GM04503 (cell line): ENCODE measurements around the gene ADH6.
"Not testable (repeated sequence)": the region's sequence is repeated elsewhere in the genome, so short reads cannot be mapped to it uniquely, and the experiment has no call there.

Experiments used
- DNase-seq: peaks from one replicate; pipeline ENCODE4 v3.0.0-alpha.2; 2012; ENCODE audit warnings: low read depth

ADH6 gene

DNA sequence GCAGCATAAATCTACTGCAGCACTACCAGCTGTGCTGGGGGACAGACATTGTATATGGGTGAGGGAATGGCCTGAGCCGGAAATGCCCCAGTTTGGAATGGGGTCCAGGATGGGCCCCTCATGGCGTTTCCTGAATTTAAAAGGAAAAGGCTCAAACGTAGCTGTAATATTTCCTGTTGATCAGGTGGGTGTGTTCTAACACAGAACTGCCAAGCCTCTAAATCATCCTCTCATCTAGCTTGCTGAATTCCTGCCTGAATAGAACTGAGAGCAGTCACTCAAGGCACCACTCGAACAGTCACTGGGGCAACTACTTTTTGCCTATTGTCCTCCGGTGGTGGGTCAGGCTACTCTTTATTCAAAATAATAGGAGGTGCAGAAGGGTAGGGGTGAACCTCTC lies 28.7 kb downstream of the ADH6 start:
- no peak for DNase-seq

DNA sequence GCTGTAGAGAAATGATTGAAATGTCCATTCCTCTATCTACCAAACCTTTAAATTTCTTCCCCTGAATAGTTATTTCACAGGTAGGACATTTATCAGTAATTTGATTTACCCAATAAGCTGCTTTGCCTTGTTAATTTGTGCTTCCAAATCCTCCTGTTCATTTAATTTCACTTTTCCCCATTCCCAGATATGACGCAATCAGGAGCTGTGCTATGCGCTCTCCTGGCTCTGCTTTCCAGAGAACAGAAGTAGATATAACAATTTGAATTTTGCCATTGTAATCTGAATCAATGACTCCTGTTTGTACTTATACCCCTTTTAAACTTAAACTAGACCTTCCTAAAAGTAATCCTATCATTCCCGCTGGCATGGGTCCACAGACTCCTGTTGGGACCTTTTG lies 29.1 kb downstream of the ADH6 start:
- not testable (repeated sequence) for DNase-seq

DNA sequence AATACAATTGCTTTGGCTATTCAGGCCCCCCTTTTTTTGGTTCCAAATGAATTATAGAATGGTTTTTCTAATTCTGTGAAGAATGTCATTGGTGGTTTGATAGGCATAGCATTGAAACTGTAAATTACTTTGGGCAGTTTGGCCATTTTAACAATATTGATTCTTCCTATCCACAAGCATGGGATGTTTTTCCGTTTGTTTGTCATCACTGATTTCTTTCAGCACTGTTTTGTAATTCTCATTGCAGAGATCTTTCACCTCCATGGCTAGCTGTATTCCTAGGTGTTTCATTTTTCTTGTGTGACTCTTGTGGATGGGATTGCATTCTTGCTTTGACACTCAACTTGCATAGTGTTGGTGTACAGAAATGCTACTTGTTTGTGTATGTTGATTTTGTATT lies 33.0 kb downstream of the ADH6 start:
- DNase-seq, result no peak

DNA sequence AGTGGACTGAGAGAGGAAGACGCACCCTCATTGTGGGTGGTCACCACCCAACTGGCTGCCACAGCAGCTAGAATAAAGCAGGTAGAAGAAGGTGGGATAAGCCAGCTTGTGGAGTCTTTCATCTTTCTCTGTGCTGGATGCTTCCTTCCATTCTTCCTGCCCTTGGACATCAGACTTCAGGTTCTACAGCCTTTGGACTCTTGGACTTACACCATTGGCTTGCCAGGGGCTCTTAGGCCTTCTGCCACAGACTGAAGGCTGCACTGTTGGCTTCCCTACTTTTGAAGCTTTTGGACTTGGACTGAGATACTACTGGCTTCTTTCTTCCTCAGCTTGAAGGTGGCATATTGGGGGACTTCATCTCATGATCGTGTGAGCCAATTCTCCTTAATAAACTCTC lies 33.5 kb downstream of the ADH6 start:
- DNase-seq, result no peak

DNA sequence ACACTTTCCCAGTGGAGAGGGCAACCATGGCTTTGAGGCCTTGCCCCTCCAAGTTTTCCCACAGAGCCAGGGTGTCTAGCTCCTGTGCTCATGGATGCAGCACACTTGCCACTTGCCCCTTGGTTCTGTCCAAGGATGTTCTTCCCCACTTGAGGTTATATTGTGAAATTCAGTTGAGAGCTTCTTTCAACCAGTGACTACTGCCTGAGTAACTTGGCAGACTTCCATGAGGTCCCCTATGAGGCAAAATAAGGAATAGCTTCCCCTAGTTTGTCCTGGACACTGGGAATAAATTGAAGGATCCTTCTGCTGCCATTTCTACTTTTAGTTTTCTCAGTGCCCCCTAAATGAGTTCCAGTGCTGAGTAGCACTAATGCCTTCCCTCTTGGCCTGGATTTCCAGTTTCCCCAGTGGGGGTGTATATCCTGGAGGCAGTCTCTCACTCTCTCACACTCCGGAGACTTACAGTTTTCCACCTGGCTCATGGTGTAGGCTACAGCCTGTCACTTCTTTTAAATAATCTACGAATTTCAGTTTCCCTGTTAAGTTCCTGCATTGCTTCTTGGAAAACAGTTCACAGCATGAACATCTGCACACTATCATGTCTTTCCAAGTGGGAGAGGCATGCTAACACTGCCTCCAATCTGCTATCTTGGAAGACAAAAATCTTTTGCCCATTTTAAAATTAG lies 38.5 kb downstream of the ADH6 start:
- peak; percentile 12 for DNase-seq

DNA sequence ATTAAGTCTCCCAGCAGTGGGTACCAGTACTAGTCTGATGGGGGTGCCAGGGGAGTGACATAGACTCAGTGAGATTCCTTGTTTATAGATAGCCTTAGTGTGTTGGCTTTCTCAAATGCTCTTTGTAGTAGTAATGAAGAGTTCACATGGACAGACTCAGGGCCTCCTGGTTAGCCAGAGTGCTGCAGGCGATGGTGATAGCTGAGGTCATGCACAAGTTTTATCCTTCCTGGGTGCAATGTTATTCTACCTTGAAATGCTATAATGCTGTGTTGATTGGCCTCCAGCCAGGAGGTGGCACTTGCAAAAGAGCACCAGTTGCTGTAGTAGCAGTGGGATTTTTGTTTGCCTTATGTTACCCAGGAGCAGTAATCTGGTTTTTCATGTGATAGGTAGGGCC lies 39.4 kb downstream of the ADH6 start:
- no peak for DNase-seq

DNA sequence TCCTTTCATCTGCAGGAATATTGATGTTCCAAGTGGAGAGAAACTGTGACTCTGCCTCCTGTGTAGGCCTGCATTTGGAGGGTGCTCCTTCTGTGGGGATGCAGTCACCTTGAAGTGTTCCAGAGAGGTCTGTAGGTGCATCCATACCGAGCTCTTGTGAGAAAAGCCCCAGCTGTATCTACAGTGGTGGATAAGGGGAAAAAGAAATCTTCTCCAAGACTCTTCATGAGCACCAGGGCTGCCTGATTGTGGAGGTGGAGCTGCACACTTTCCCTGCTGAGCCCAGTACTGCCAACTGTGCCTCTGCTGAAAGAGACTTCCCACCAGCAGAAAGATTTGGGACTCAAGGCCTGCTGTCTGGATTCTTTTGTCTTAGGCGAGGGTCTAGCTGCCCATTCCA lies 39.9 kb downstream of the ADH6 start:
- no peak for DNase-seq

DNA sequence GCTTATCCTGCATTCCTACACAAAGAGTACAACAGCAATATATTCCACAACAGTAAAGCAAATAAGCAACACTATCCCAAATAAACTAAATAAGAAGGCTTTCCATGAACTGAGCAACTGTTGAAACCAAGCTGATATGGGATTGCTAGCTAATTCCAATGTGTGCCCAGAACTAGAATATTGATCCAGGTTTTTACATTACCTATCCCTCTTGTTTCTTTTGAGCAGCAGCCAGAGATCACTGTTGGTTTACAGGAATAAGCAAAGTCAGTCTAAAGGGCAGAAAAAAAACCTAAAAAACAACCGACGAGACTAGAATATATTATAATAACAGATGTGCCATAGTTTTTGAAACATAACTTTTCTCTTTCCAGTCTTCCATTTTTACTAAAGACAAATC lies 52.5 kb downstream of the ADH6 start:
- DNase-seq, result no peak

DNA sequence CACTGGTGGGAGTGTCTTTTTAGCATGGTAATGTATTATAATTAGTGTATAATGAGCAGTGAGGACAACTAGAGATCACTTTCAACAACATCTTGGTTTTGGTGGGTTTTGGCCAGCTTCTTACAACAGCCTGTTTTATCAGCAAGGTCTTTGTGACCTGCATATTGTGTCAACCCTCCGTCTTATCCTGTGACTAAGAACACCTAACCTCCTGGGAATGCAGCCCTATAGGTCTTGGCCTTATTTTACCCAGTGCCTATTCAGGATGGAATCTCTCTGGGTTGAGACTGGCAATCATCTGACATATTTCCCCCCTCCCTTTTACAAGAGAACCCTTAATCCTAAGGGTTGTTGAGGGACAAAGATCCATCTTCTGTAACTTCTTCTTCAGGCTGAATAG lies 53.1 kb downstream of the ADH6 start:
- DNase-seq, result no peak

DNA sequence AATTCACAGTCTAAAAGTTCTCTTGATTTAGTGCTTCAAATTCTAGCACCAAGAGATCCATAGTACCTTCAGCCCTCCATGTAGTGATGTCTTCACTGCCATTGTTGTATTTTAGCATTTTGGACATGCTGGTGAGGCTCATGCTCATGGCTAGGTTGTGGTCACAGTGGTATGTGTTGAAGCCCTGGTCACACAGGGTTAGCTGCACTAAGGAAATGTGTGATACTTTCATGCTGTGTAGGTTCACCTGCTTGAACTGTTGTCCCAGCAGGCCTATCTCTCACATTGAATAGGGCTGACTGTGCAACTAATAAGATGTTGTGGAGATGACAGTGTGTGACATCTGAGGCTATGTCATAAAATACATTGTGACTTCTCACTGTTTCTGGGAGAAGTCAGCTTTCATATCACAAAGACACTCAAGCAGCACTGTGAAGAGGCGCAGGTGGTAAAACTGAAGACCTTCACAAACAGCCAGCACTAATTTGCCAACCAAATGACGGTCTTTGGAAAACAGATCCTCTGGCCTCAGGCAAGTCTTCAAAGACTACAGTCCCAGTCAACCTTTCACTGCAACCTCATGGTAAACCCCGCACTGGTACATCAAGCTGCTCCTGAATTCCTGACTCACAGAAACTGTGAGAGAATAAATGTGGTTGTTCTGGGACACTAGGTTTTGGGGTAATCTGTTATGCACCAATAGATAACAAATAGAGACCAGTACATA lies 57.5 kb downstream of the ADH6 start:
- no peak for DNase-seq

DNA sequence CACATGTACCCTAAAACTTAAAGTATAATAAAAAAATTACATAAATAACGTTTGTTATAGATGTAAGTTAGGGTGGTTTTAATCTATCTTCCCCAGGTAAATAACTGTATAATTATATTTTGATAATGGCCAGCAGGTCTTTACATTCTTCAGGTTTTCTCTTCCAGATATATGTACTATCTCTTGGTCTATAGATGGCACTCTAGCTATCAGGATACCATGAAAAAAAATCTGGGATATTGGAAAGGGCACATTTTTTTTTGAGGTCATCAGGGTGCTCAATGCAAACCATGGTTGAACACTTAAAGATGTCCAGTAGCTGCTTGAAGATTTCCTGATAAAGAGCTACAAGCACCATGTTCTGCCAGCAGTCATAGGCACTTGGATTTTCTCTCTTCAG lies 59.3 kb downstream of the ADH6 start:
- DNase-seq, result no peak

DNA sequence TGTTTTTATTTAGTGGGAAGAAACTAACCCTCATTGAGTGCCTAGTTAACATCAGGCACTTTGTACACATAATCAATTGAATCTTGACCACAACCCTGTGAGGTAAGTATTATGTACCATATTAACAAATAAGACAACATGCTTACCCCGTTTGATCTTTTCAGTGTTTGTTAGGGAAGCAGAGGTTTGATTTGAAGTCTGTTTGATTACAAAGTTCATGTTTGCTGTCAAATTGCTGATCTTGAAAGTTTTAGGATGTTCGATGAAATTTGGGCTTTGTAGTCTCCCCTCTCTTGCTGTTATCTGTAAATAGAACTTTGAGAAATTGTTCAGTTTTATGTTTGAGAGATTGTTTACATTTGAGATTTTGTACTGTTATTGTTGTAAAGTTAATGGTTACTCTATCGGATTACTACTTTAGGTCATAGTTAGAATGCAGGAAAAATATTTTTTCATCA lies 61.5 kb downstream of the ADH6 start:
- DNase-seq, result no peak

DNA sequence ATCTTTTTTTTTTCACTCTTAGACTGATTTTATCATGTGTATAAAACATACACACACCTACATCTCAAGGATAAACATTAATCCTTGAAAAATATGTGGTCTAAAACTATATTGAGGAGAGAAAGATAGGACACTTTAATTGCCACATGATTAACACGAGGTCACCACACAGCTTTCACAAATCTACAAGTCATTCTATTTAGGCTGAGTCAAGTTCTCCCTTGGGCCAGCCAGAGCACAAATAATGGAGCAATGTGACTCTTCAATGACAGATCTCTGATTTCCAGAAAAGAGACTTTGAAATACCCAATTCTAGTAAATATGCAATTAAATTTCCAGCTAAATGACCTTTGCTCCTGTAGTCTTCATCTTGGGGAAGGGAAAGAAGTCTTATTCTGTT lies 62.1 kb downstream of the ADH6 start:
- no peak for DNase-seq

DNA sequence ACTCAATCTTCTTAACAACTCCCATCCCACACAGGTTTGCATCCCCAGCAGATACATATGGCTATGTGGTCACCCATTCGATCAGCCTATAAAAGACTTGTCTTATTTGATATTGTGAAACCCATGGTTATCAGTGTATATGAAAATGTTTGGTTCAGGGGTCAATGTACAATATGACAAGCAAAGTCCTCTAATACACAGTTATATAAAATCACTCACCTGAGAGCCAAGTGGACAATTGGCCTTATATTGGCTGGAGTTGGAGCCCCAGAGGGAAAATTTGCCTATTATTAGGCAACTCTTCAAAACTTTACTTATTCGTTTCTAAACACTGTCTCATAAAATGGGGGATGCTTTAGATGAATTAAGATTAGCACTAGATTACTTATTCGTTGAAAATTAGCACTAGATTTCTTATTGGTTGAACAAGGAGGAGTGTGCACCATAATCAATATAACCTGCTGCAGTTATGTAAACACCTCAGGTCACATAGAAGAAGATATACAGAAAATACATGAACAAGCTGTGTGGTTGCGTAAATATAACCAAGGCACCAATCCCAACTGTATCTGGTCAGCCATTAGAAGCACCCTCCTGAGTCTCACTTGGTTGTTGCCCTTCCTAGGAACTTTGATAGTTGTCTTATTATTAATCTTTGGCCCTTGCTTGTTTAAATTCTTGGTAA lies 64.2 kb downstream of the ADH6 start:
- no peak for DNase-seq
